Lower leg skin (tissue), 4 donors: ENCODE measurements around the gene NPPA. TPM values are rescaled to one million over a fixed set of nuclear protein-coding genes. Genes with fewer than 3 reads are reported as not detected.

Source experiments
- DNase-seq, 2 donors: peaks; one replicate each; pipeline ENCODE4 v3.0.0-alpha.2; 2019; ENCODE audit warnings: low spot score in 2 of 2
- H3K4me3 ChIP-seq: fragments of 200-600 bp; sonication (generic); 2 replicates; pipeline ENCODE4 v1.5.1; 2017; ENCODE audit warnings: mild to moderate bottlenecking, low read depth; ENCODE audit not compliant: poor library complexity, severe bottlenecking
- POLR2A ChIP-seq, 2 donors: fragments of 450-650 bp; IDR thresholded peaks; one replicate each; pipeline ENCODE4 v1.6.1; 2016 to 2017; ENCODE audit warnings: antibody characterized with exemption in 2 of 2, mild to moderate bottlenecking in 1 of 2, moderate library complexity in 1 of 2
- WGBS, 2 donors: methylation state at CpG; one replicate each; pipeline ENCODE4 v1.1.5; 2018; 5-methylcytosine and 5-hydroxymethylcytosine counted together
- intact Hi-C: fragments of 100-400 bp; cut with DNase I; formaldehyde crosslinking; loops from one replicate; pipeline ENCODE4 v1.15.0; 2023; ENCODE audit warnings: low total_unique reads
- total RNA-seq, 4 donors: library from RNA; depleted of rRNA; stranded (reverse); fragments of >200 nt; gene quantifications; one replicate each; pipeline ENCODE4 v1.1.0, GENCODE V29; 2016
- TF ChIP-seq, protein P1 (sequence below), 3 donors: fragments of 450-650 bp; IDR thresholded peaks; one replicate each; pipeline ENCODE4 v1.5.1; 2016; ENCODE audit warnings: antibody characterized with exemption in 3 of 3, mild to moderate bottlenecking in 3 of 3, moderate library complexity in 2 of 3

Gene NPPA
- total RNA-seq, 4 donors from 2014 or later, result not detected

DNA sequence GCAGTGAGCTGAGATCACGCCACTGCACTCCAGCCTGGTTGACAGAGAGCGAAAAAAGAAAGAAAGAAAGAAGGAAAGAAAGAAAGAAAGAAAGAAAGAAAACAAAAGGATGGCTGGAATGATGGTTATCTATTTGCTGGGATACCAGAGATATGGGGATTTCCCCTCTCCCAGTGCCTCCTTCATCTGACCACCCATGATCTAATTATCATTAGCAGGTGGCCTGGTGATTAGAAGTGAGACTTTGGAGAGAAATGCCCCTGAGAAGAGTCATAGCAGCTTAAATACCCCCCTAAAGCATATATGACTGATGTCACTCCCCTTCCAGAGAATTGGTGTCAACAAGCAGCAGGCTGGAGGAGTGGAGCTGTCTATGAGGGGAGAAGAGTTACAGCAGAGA lies 12.5 kb upstream of the NPPA start:
- DNase-seq, result no peak
- WGBS, 2 donors, result 64 to 83% methylated on average over 1 to 2 of the region's 2 CpGs
- no peak overlapping the region for H3K4me3 ChIP-seq
- TF ChIP-seq, protein P1, sequence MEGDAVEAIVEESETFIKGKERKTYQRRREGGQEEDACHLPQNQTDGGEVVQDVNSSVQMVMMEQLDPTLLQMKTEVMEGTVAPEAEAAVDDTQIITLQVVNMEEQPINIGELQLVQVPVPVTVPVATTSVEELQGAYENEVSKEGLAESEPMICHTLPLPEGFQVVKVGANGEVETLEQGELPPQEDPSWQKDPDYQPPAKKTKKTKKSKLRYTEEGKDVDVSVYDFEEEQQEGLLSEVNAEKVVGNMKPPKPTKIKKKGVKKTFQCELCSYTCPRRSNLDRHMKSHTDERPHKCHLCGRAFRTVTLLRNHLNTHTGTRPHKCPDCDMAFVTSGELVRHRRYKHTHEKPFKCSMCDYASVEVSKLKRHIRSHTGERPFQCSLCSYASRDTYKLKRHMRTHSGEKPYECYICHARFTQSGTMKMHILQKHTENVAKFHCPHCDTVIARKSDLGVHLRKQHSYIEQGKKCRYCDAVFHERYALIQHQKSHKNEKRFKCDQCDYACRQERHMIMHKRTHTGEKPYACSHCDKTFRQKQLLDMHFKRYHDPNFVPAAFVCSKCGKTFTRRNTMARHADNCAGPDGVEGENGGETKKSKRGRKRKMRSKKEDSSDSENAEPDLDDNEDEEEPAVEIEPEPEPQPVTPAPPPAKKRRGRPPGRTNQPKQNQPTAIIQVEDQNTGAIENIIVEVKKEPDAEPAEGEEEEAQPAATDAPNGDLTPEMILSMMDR (IDR thresholded peaks at IDR 0.05), result no peak
- TF ChIP-seq POLR2A (IDR thresholded peaks at IDR 0.05), result no peak
- intact Hi-C loops, result no loop called here

- TF ChIP-seq, protein P1 (IDR thresholded peaks at IDR 0.05), result no peak
- no peak for TF ChIP-seq POLR2A (IDR thresholded peaks at IDR 0.05)
- intact Hi-C loops, result no loop called here
- H3K4me3 ChIP-seq, result no peak overlapping the region
- DNase-seq, result no peak
- 3 to 7% methylated on average over 46 of the region's 53 CpGs for WGBS, 2 donors
Observed at GRCh38 chr1:11858968-11859871, 11.6 kb upstream of the NPPA start.

DNA sequence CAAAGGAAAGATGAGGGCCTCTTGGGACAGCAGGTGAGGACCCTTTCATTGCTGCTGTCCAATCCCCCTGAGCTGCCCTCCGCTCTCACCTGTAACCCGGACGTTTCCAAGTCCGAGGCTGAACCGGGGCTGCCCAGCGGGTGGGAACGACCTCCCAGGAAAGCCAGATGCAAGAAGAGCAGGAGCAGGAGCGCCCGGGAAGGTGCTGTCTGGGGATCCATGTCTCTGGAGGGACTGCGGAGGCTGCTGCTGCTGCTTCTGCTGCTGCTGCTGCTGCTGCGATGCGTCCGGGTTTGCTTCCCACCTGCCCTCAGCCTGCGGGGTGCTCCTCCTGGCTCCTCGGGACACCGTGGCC lies 11.0 kb upstream of the NPPA start, which contains the start of gene NPPB:
Gene NPPB, minus strand, starts transcription at position 333 of the 355 bp plus-strand sequence. Its CDS starts 112 bp downstream, at position 221.
- TF ChIP-seq, protein P1 (IDR thresholded peaks at IDR 0.05), result no peak
- no peak for TF ChIP-seq POLR2A (IDR thresholded peaks at IDR 0.05)
- WGBS, 2 donors, result 20 to 28% methylated on average over 7 to 14 of the region's 16 CpGs
- no peak within 1 kb of the TSS for H3K4me3 ChIP-seq
- intact Hi-C loops, result no loop called here
- no peak for DNase-seq

- WGBS, 2 donors, result 87 to 88% methylated on average over 5 to 12 of the region's 14 CpGs
- no peak overlapping the region for H3K4me3 ChIP-seq
- TF ChIP-seq, protein P1 (IDR thresholded peaks at IDR 0.05), result no peak
- no peak for TF ChIP-seq POLR2A (IDR thresholded peaks at IDR 0.05)
- intact Hi-C loops, result no loop called here
- DNase-seq, result no peak
Observed at GRCh38 chr1:11858158-11858557, 10.6 kb upstream of the NPPA start.

- WGBS, 2 donors, result 40 to 47% methylated on average over 10 of the region's 10 CpGs
- no peak for DNase-seq
- no peak for TF ChIP-seq POLR2A (IDR thresholded peaks at IDR 0.05)
- TF ChIP-seq, protein P1 (IDR thresholded peaks at IDR 0.05), result no peak
- intact Hi-C loops, result no loop called here
- no peak overlapping the region for H3K4me3 ChIP-seq
Observed at GRCh38 chr1:11857164-11857851, 9.7 kb upstream of the NPPA start.
